HepG2 (cell line): Measurements from ENCODE around the gene TP73. TPM values are rescaled to one million over a fixed set of nuclear protein-coding genes. Genes with fewer than 3 reads are reported as not detected.

Experiments used
- ARNTL ChIP-seq: sonication (generic); formaldehyde crosslinking; IDR thresholded peaks from 2 replicates; pipeline ENCODE4 v1.4.0; 2020; ENCODE audit warnings: mild to moderate bottlenecking, missing genetic modification reagents
- ASH2L ChIP-seq: fragments of 300-600, 200-600 bp; sonication (generic); IDR thresholded peaks from 2 replicates; pipeline ENCODE4 v1.7.0; 2017; ENCODE audit warnings: low read depth, mild to moderate bottlenecking, moderate library complexity, mixed read lengths, low read length; ENCODE audit not compliant: insufficient read length
- CHD2 ChIP-seq: IDR thresholded peaks from 2 replicates; pipeline ENCODE4 v1.6.1; 2011; ENCODE audit warnings: low read depth, low read length, improper control_type of control experiment
- FOSL1 ChIP-seq: sonication (generic); formaldehyde crosslinking; IDR thresholded peaks from 2 replicates; pipeline ENCODE4 v1.9.0; 2021; ENCODE audit warnings: missing genetic modification reagents, borderline replicate concordance
- FOXK2 ChIP-seq: fragments of 450-650 bp; IDR thresholded peaks from 2 replicates; pipeline ENCODE4 v1.6.1; 2016
- HNRNPLL ChIP-seq: fragments of 200-400 bp; formaldehyde crosslinking; IDR thresholded peaks from 2 replicates; pipeline ENCODE4 v1.6.1; 2017; ENCODE audit warnings: mild to moderate bottlenecking, low read depth, low read length; ENCODE audit not compliant: poor library complexity, severe bottlenecking
- MAZ ChIP-seq, 2 experiments: sonication (generic) in 1 of 2; formaldehyde crosslinking in 1 of 2; IDR thresholded peaks; 2 replicates each; pipeline versions ENCODE4 v1.5.0 to v1.6.1; 2012 to 2020; ENCODE audit warnings: low read depth in 2 of 2, mild to moderate bottlenecking in 2 of 2, borderline replicate concordance in 1 of 2, improper control_type of control experiment in 1 of 2, low read length in 1 of 2, missing genetic modification reagents in 1 of 2, moderate library complexity in 1 of 2
- MYNN ChIP-seq: sonication (generic); formaldehyde crosslinking; IDR thresholded peaks from 2 replicates; pipeline ENCODE4 v1.4.0; 2020; ENCODE audit warnings: mild to moderate bottlenecking, low read depth, missing genetic modification reagents
- PAF1 ChIP-seq: IDR thresholded peaks from 2 replicates; pipeline ENCODE4 v1.6.1; 2016; ENCODE audit warnings: missing genetic modification reagents, missing compliant biosample characterization
- PATZ1 ChIP-seq: sonication (generic); formaldehyde crosslinking; IDR thresholded peaks from 2 replicates; pipeline ENCODE4 v1.4.0; 2020; ENCODE audit warnings: missing genetic modification reagents
- POGZ ChIP-seq: sonication (generic); formaldehyde crosslinking; IDR thresholded peaks from 2 replicates; pipeline ENCODE4 v1.4.0; 2020; ENCODE audit warnings: mild to moderate bottlenecking, missing genetic modification reagents
- SMC3 ChIP-seq: IDR thresholded peaks from 2 replicates; pipeline ENCODE4 v1.6.1; 2011; ENCODE audit warnings: low read length, improper control_type of control experiment
- TBX2 ChIP-seq: sonication (generic); formaldehyde crosslinking; IDR thresholded peaks from 2 replicates; pipeline ENCODE4 v1.5.0; 2020; ENCODE audit warnings: missing genetic modification reagents, mild to moderate bottlenecking, borderline replicate concordance
- ZNF446 ChIP-seq: sonication (generic); formaldehyde crosslinking; IDR thresholded peaks from 2 replicates; pipeline ENCODE4 v1.5.0; 2020; ENCODE audit warnings: mild to moderate bottlenecking, missing genetic modification reagents
- ZNF883 ChIP-seq: sonication (generic); formaldehyde crosslinking; IDR thresholded peaks from 2 replicates; pipeline ENCODE4 v1.5.1; 2020; ENCODE audit warnings: mild to moderate bottlenecking, missing genetic modification reagents; ENCODE audit errors: not compliant biosample characterization
- polyA plus RNA-seq, 8 experiments: library from polyadenylated mRNA; depleted of rRNA in 3 of 8; stranded (reverse) in 7 of 8; unstranded in 1 of 8; fragments of >200 nt; fragmentation: Illumina TruSeq in 4 of 8; extraction: Trizol in 4 of 8; gene quantifications; 2 replicates each; pipeline versions ENCODE4 v1.2.1 to v1.2.3, GENCODE V29; 2011 to 2016; ENCODE audit warnings: low read depth in 4 of 8, missing spikeins in 1 of 8, mixed read lengths in 1 of 8; ENCODE audit not compliant: insufficient read depth in 1 of 8
- total RNA-seq, 5 experiments: library from RNA; depleted of rRNA; stranded (reverse); fragments of >200 nt; fragmentation: Illumina TruSeq; extraction: Trizol; gene quantifications; 2 replicates each; pipeline ENCODE4 v1.2.3, GENCODE V29; 2016; ENCODE audit warnings: low read depth in 1 of 5
- TF ChIP-seq, protein P1 (sequence below): sonication (generic); formaldehyde crosslinking; IDR thresholded peaks from 2 replicates; pipeline ENCODE4 v1.9.0; 2022; ENCODE audit warnings: missing genetic modification reagents, mild to moderate bottlenecking, borderline replicate concordance
- TF ChIP-seq, protein P2 (sequence below): sonication (generic); formaldehyde crosslinking; IDR thresholded peaks from 2 replicates; pipeline ENCODE4 v1.9.0; 2021; ENCODE audit warnings: missing genetic modification reagents, mild to moderate bottlenecking, borderline replicate concordance
- TF ChIP-seq, protein P3 (sequence below): sonication (generic); formaldehyde crosslinking; IDR thresholded peaks from 2 replicates; pipeline ENCODE4; 2020; ENCODE audit warnings: missing genetic modification reagents, mild to moderate bottlenecking, borderline replicate concordance

The TP73 gene
- total and polyA plus RNA-seq, 2 of the 13 experiments (the other 11 are each of a cell fraction or from before 2014, with no cell fraction given): 0.49 to 1.1 TPM

DNA sequence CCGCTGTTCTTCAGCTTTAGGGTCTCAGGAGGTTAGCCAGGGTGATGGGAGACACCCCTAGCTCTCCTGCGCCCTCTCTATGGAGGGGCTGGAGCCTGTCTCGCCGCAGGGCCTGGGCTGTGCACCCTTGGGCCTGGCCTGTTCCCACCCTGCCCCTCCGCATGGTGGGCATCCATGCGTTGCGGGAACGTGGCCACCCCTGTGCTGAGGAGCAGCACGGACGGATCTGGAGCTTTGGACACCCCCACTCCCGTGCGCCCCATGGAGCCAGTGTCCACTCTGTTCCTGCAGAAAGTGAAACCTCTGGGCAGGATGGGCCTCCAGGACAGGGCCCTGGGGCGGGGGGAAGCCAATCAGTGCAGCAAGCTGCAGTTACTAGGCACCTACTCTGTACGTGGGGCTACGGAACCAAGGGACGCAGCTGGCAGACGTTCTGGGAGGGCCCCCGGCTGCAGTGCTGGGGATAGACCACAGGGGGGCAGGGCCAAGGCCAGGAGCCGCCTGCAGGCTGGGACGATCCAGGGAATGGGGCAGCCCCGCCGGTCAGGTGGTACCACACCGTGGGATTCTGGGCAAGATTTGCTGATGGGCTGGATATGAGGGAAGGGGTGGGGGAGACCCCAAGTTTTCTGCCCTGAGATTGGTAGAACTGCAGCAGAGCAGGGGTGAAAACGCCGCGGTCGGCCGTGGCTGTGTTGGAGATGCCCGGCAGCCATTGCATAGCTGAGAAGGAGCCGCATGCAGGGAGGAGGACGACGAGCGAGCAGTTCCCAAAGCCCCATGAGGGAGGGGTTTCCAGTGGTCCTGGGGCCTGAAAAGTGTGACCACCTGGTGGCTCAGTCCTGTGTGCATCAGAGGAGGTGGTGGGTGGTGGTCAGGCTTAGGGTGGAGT, 43.3 kb downstream of the TP73 start (continued):
- TF ChIP-seq ZNF883 (peak; percentile 27), MYNN (CRISPR knock-in tag) (no peak), TBX2 (CRISPR knock-in tag) (0 out of 2 replicates have a peak, but pooled peaks have one; percentile 32), HNRNPLL (peak; percentile 17), ZNF446 (no peak), FOXK2 (no peak), SMC3 (peak; percentile 24; the same call in 1 of the 2 replicates), FOSL1 (CRISPR knock-in tag) (no peak), CHD2 (no peak), MAZ (IDR thresholded peaks at IDR 0.05; ENCODE audit: borderline replicate concordance, low read depth, low read length) (no peak), MAZ (CRISPR knock-in tag; IDR thresholded peaks at IDR 0.05; ENCODE audit: low read depth) (0 out of 2 replicates have a peak, but pooled peaks have one; percentile 46), PATZ1 (CRISPR knock-in tag) (peak; percentile 48; the same call in 1 of the 2 replicates), ASH2L (no peak), PAF1 (CRISPR knock-in tag) (no peak), POGZ (no peak), ARNTL (CRISPR knock-in tag) (no peak)
- TF ChIP-seq, protein P1, sequence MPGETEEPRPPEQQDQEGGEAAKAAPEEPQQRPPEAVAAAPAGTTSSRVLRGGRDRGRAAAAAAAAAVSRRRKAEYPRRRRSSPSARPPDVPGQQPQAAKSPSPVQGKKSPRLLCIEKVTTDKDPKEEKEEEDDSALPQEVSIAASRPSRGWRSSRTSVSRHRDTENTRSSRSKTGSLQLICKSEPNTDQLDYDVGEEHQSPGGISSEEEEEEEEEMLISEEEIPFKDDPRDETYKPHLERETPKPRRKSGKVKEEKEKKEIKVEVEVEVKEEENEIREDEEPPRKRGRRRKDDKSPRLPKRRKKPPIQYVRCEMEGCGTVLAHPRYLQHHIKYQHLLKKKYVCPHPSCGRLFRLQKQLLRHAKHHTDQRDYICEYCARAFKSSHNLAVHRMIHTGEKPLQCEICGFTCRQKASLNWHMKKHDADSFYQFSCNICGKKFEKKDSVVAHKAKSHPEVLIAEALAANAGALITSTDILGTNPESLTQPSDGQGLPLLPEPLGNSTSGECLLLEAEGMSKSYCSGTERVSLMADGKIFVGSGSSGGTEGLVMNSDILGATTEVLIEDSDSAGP (CRISPR knock-in tag): peak; percentile 22; the same call in 1 of the 2 replicates
- TF ChIP-seq, protein P2, sequence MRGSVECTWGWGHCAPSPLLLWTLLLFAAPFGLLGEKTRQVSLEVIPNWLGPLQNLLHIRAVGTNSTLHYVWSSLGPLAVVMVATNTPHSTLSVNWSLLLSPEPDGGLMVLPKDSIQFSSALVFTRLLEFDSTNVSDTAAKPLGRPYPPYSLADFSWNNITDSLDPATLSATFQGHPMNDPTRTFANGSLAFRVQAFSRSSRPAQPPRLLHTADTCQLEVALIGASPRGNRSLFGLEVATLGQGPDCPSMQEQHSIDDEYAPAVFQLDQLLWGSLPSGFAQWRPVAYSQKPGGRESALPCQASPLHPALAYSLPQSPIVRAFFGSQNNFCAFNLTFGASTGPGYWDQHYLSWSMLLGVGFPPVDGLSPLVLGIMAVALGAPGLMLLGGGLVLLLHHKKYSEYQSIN (CRISPR knock-in tag): no peak
- TF ChIP-seq, protein P3, sequence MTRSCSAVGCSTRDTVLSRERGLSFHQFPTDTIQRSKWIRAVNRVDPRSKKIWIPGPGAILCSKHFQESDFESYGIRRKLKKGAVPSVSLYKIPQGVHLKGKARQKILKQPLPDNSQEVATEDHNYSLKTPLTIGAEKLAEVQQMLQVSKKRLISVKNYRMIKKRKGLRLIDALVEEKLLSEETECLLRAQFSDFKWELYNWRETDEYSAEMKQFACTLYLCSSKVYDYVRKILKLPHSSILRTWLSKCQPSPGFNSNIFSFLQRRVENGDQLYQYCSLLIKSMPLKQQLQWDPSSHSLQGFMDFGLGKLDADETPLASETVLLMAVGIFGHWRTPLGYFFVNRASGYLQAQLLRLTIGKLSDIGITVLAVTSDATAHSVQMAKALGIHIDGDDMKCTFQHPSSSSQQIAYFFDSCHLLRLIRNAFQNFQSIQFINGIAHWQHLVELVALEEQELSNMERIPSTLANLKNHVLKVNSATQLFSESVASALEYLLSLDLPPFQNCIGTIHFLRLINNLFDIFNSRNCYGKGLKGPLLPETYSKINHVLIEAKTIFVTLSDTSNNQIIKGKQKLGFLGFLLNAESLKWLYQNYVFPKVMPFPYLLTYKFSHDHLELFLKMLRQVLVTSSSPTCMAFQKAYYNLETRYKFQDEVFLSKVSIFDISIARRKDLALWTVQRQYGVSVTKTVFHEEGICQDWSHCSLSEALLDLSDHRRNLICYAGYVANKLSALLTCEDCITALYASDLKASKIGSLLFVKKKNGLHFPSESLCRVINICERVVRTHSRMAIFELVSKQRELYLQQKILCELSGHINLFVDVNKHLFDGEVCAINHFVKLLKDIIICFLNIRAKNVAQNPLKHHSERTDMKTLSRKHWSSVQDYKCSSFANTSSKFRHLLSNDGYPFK (CRISPR knock-in tag): no peak
